ENCODE measurements around the gene CHD5. TPM values are rescaled to one million over a fixed set of nuclear protein-coding genes. Genes with fewer than 3 reads are reported as not detected.

The CHD5 gene
- total RNA-seq, 1 experiment from 2014 or later, result 2.4 TPM

GRCh38 chr1:6130036-6130435 is 50.1 kb downstream of the CHD5 start (continued):
- TF ChIP-seq NFYB (CRISPR knock-in tag; conservative IDR thresholded peaks at IDR 0.05; ENCODE audit: low read depth), result no peak
- TF ChIP-seq ZNF396 (CRISPR knock-in tag; IDR thresholded peaks at IDR 0.05; ENCODE audit: borderline replicate concordance), result no peak
- no peak for TF ChIP-seq SOX15 (CRISPR knock-in tag; IDR thresholded peaks at IDR 0.05)
- no peak for TF ChIP-seq ZNF423 (CRISPR knock-in tag; IDR thresholded peaks at IDR 0.05)
- TF ChIP-seq ZNF219 (CRISPR knock-in tag; IDR thresholded peaks at IDR 0.05; ENCODE audit: borderline replicate concordance), result no peak
- no peak for TF ChIP-seq ZNF416 (CRISPR knock-in tag; IDR thresholded peaks at IDR 0.05)
- no peak for TF ChIP-seq HMGA2 (CRISPR knock-in tag; IDR thresholded peaks at IDR 0.05)
- TF ChIP-seq CREM (CRISPR knock-in tag; IDR thresholded peaks at IDR 0.05), result no peak
- TF ChIP-seq NR2C2 (CRISPR knock-in tag; IDR thresholded peaks at IDR 0.05), result no peak

- Mint-ChIP-seq H3K4me3 (no peak overlapping the region), H3K4me1 (0 out of 2 replicates have a peak, but pooled peaks cover 3% of the 10 kb centered on the region), H3K9me3 (peaks cover 10% of the 10 kb centered on the region), H3K27ac (no peak overlapping the region), H3K27me3 (ENCODE audit: low read depth) (peaks cover 25% of the 10 kb centered on the region), H3K36me3 (no peaks in the 10 kb centered on the region)
- CTCF ChIA-PET, result interaction anchor here (0.5 to 2.7 kb wide), 4 partner anchors 7 to 77 kb away, joined by 4 to 16 read pairs (median 6); no protein-coding TSS in a partner anchor
- ATAC-seq (no peak), DNase-seq (ENCODE audit: low spot score) (no peak)
- no peak for TF ChIP-seq ZNF219 (CRISPR knock-in tag; IDR thresholded peaks at IDR 0.05; ENCODE audit: borderline replicate concordance)
- no peak for TF ChIP-seq NFE2L1 (CRISPR knock-in tag; IDR thresholded peaks at IDR 0.05)
- no peak for TF ChIP-seq CREM (CRISPR knock-in tag; IDR thresholded peaks at IDR 0.05)
- no peak for TF ChIP-seq NR2C2 (CRISPR knock-in tag; IDR thresholded peaks at IDR 0.05)
- no peak for TF ChIP-seq GABPB1 (CRISPR knock-in tag; IDR thresholded peaks at IDR 0.05)
- TF ChIP-seq SMAD3 (CRISPR knock-in tag; IDR thresholded peaks at IDR 0.05; ENCODE audit: borderline replicate concordance), result no peak
- POLR2A ChIA-PET, result no interaction called here
Observed at GRCh38 chr1:6129313-6129712, 50.8 kb downstream of the CHD5 start.

- ATAC-seq (no peak), DNase-seq (ENCODE audit: low spot score) (peak; percentile 22)
- H3K27ac Mint-ChIP-seq, result no peak overlapping the region
- 0 out of 2 replicates have a peak, but pooled peaks cover 3% of the 10 kb centered on the region for H3K4me1 Mint-ChIP-seq
- H3K36me3 Mint-ChIP-seq, result no peaks in the 10 kb centered on the region
- H3K4me3 Mint-ChIP-seq, result peak overlapping the region; percentile 44; the same call in 1 of the 2 replicates
- ChIA-PET CTCF (interaction anchor here (0.5 to 2.7 kb wide), 18 partner anchors 8 to 1111 kb away, joined by 3 to 19 read pairs (median 4); partner anchors contain the start of gene RNF207), POLR2A (no interaction called here)
- peaks cover 25% of the 10 kb centered on the region for H3K27me3 Mint-ChIP-seq (ENCODE audit: low read depth)
- H3K9me3 Mint-ChIP-seq, result peaks cover 10% of the 10 kb centered on the region
- TF ChIP-seq TCF7 (CRISPR knock-in tag; IDR thresholded peaks at IDR 0.05; ENCODE audit: low read depth), result no peak
- no peak for TF ChIP-seq RELA (CRISPR knock-in tag; IDR thresholded peaks at IDR 0.05; ENCODE audit: borderline replicate concordance)
- TF ChIP-seq NR2C2 (CRISPR knock-in tag; IDR thresholded peaks at IDR 0.05), result no peak
- 0 out of 2 replicates have a peak, but pooled peaks have one; percentile 11 for TF ChIP-seq HMGXB4 (CRISPR knock-in tag; IDR thresholded peaks at IDR 0.05)
Observed at GRCh38 chr1:6128276-6129081, 51.6 kb downstream of the CHD5 start.

GRCh38 chr1:6127587-6128163 is 52.4 kb downstream of the CHD5 start:
- CTCF ChIA-PET, result interaction anchor here (0.5 to 2.7 kb wide), 23 partner anchors 9 to 356 kb away, joined by 3 to 19 read pairs (median 4); partner anchors contain the start of gene RNF207
- TF ChIP-seq ZMAT4 (CRISPR knock-in tag; IDR thresholded peaks at IDR 0.05) (no peak), RELA (CRISPR knock-in tag; IDR thresholded peaks at IDR 0.05; ENCODE audit: borderline replicate concordance) (no peak), ATF2 (CRISPR knock-in tag; IDR thresholded peaks at IDR 0.05; ENCODE audit: borderline replicate concordance, low read depth) (0 out of 2 replicates have a peak, but pooled peaks have one; percentile 19), TEAD1 (CRISPR knock-in tag; IDR thresholded peaks at IDR 0.05) (peak; percentile 76), FOXP4 (CRISPR knock-in tag; IDR thresholded peaks at IDR 0.05) (peak; percentile 90; the same call in 1 of the 2 replicates)

More at GRCh38 chr1:6127587-6128163, 52.4 kb downstream of the CHD5 start:
- ATAC-seq (peak; percentile 92), DNase-seq (ENCODE audit: low spot score) (peak; percentile 93)
- POLR2A ChIA-PET, result no interaction called here
- Mint-ChIP-seq H3K27me3 (ENCODE audit: low read depth) (peaks cover 25% of the 10 kb centered on the region), H3K27ac (no peak overlapping the region), H3K4me1 (0 out of 2 replicates have a peak, but pooled peaks cover 3% of the 10 kb centered on the region), H3K4me3 (peak overlapping the region; percentile 44; the same call in 1 of the 2 replicates), H3K9me3 (peaks cover 9% of the 10 kb centered on the region), H3K36me3 (no peaks in the 10 kb centered on the region)
